Transverse colon (tissue), 4 donors: ENCODE measurements around the gene UBQLN4. TPM values are rescaled to one million over a fixed set of nuclear protein-coding genes. Genes with fewer than 3 reads are reported as not detected.

Experiments
- DNase-seq: peaks from one replicate; pipeline ENCODE4 v3.0.0-alpha.2; 2019
- H3K27ac ChIP-seq, 4 donors: fragments of 200-600 bp; sonication (generic); 2 replicates each; pipeline ENCODE4 v1.5.1; 2016 to 2018; ENCODE audit warnings: inconsistent platforms in 4 of 4
- H3K27me3 ChIP-seq: fragments of 200-600 bp; sonication (generic); 2 replicates; pipeline ENCODE4 v1.5.1; 2017; ENCODE audit warnings: inconsistent platforms
- H3K36me3 ChIP-seq, 4 donors: fragments of 200-600 bp; sonication (generic); 2 replicates each; pipeline ENCODE4 v1.5.1; 2017 to 2019; ENCODE audit warnings: inconsistent platforms in 4 of 4
- H3K4me1 ChIP-seq, 4 donors: fragments of 200-600 bp; sonication (generic); 2 replicates each; pipeline ENCODE4 v1.5.1; 2017 to 2020; ENCODE audit warnings: inconsistent platforms in 4 of 4
- H3K4me3 ChIP-seq, 4 donors: fragments of 200-600 bp; sonication (generic); 1 replicate in 1 of 4; 2 replicates in 3 of 4; pipeline versions ENCODE4 v1.5.1 to v1.6.1; 2017 to 2019; ENCODE audit warnings: inconsistent platforms in 4 of 4
- H3K9me3 ChIP-seq, 2 donors: fragments of 200-600 bp; sonication (generic); 2 replicates each; pipeline ENCODE4 v1.5.1; 2017 to 2019; ENCODE audit warnings: inconsistent platforms in 2 of 2
- EP300 ChIP-seq: sonication (generic); formaldehyde crosslinking; IDR thresholded peaks from one replicate; pipeline ENCODE4 v1.6.1; 2017; ENCODE audit warnings: antibody characterized with exemption, low read depth
- POLR2A ChIP-seq: fragments of 450-650 bp; IDR thresholded peaks from one replicate; pipeline ENCODE4 v1.6.1; 2016; ENCODE audit warnings: antibody characterized with exemption, mild to moderate bottlenecking, moderate library complexity
- POLR2AphosphoS5 ChIP-seq, 3 donors: sonication (generic); formaldehyde crosslinking; IDR thresholded peaks; one replicate each; pipeline ENCODE4 v1.6.1; 2016; ENCODE audit warnings: antibody characterized with exemption in 3 of 3
- WGBS, 2 donors: methylation state at CpG; one replicate each; pipeline ENCODE4 v1.1.5; 2018; ENCODE audit warnings: low coverage in 1 of 2; 5-methylcytosine and 5-hydroxymethylcytosine counted together
- in situ Hi-C, 4 donors: fragments of 200-750 bp; cut with MboI; loops; one replicate each; pipeline versions ENCODE4 v1.15.0 to v1.15.1; 2017; ENCODE audit warnings: low sequenced_read_pairs in 3 of 4, low pct_ligation_motif_present in 1 of 4, low pct_unique_long_range_greater_than_20kb in 1 of 4
- intact Hi-C: fragments of 100-400 bp; cut with DNase I; formaldehyde crosslinking; loops from one replicate; pipeline ENCODE4 v1.15.1; 2023; ENCODE audit warnings: low total_unique reads
- total RNA-seq, 4 donors: library from RNA; depleted of rRNA; stranded (reverse); fragments of >200 nt; gene quantifications; one replicate each; pipeline ENCODE4 v1.1.0, GENCODE V29; 2016
- TF ChIP-seq, protein P1 (sequence below), 5 experiments: fragments of 200-600 bp in 3 of 5; fragments of 450-650 bp in 2 of 5; sonication (generic) in 3 of 5; IDR thresholded peaks; 1 replicate in 2 of 5; 2 replicates in 3 of 5; pipeline ENCODE4 v1.5.1; 2016 to 2017; ENCODE audit warnings: antibody characterized with exemption in 5 of 5, inconsistent platforms in 3 of 5, mild to moderate bottlenecking in 2 of 5, moderate library complexity in 1 of 5

The UBQLN4 gene
- total RNA-seq, 4 donors from 2014 or later, result 7.9 to 21.3 (median 16.1) TPM

GRCh38 chr1:156051011-156051725 lies 2.4 kb downstream of the UBQLN4 start:
- Histone ChIP-seq H3K36me3 (no peaks in the 10 kb centered on the region), H3K4me1 (peaks cover 0 to 15% (median 10%) of the 10 kb centered on the region in 4 donors), H3K27ac (no peak overlapping the region), H3K4me3 (no peak overlapping the region), H3K27me3 (no peaks in the 10 kb centered on the region), H3K9me3 (no peaks in the 10 kb centered on the region)
- in situ Hi-C loops (no loop called here), intact Hi-C loops (no loop called here)
- no peak for DNase-seq
- WGBS, 2 donors, result 90% methylated on average over 7 of the region's 7 CpGs; no CpG with 5 or more reads in 1 of the 2 donors
- TF ChIP-seq, protein P1, sequence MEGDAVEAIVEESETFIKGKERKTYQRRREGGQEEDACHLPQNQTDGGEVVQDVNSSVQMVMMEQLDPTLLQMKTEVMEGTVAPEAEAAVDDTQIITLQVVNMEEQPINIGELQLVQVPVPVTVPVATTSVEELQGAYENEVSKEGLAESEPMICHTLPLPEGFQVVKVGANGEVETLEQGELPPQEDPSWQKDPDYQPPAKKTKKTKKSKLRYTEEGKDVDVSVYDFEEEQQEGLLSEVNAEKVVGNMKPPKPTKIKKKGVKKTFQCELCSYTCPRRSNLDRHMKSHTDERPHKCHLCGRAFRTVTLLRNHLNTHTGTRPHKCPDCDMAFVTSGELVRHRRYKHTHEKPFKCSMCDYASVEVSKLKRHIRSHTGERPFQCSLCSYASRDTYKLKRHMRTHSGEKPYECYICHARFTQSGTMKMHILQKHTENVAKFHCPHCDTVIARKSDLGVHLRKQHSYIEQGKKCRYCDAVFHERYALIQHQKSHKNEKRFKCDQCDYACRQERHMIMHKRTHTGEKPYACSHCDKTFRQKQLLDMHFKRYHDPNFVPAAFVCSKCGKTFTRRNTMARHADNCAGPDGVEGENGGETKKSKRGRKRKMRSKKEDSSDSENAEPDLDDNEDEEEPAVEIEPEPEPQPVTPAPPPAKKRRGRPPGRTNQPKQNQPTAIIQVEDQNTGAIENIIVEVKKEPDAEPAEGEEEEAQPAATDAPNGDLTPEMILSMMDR (IDR thresholded peaks at IDR 0.05), result no peak
- TF ChIP-seq EP300 (no peak), POLR2AphosphoS5 (IDR thresholded peaks at IDR 0.05) (no peak)

DNA sequence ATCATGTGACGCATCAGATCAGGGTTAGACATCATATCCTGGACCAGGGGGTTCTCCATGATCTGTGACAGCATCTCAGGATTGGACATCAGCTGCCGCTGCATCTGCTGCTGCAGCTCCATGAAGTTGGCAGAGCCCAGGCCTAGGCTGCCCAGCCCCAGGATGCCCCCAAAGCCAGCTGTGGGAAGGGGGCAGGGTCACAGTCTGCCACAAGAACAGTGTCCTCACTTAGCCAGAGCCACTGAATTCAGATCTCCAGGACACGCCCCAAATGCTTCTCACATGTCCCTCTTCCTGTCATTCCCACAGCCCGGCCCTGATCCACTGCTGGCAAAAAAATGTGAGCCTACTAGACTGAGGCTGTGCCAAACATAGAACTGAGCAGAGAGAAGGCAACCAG lies 3.2 kb downstream of the UBQLN4 start:
- Histone ChIP-seq H3K27ac (no peak overlapping the region), H3K9me3 (no peaks in the 10 kb centered on the region), H3K27me3 (no peaks in the 10 kb centered on the region), H3K36me3 (no peaks in the 10 kb centered on the region), H3K4me3 (no peak overlapping the region), H3K4me1 (peaks cover 0 to 7% (median 3%) of the 10 kb centered on the region in 4 donors)
- DNase-seq, result no peak
- WGBS, 2 donors, result 60 to 86% methylated on average over 1 to 4 of the region's 4 CpGs
- in situ Hi-C loops (no loop called here), intact Hi-C loops (no loop called here)
- TF ChIP-seq POLR2AphosphoS5 (IDR thresholded peaks at IDR 0.05), result no peak
- no peak for TF ChIP-seq EP300
- no peak for TF ChIP-seq POLR2A
- TF ChIP-seq, protein P1 (IDR thresholded peaks at IDR 0.05), result no peak

GRCh38 chr1:156048663-156049258 lies 4.8 kb downstream of the UBQLN4 start:
- no peak overlapping the region for H3K27ac ChIP-seq
- TF ChIP-seq POLR2A, result no peak
- no peak for TF ChIP-seq POLR2AphosphoS5 (IDR thresholded peaks at IDR 0.05)
- TF ChIP-seq, protein P1 (IDR thresholded peaks at IDR 0.05), result no peak
- no peak for TF ChIP-seq EP300
- intact Hi-C loops, result no loop called here
- H3K4me1 ChIP-seq, result peaks cover 0 to 5% (median 0%) of the 10 kb centered on the region in 4 donors
- H3K9me3 ChIP-seq, result no peaks in the 10 kb centered on the region
- in situ Hi-C loops, result no loop called here
- H3K27me3 ChIP-seq, result no peaks in the 10 kb centered on the region
- 50 to 83% methylated on average over 1 to 3 of the region's 3 CpGs for WGBS, 2 donors
- no peak for DNase-seq
- no peak overlapping the region for H3K4me3 ChIP-seq
- H3K36me3 ChIP-seq, result no peaks in the 10 kb centered on the region

GRCh38 chr1:156045076-156045475 lies 8.5 kb downstream of the UBQLN4 start:
- H3K4me3 ChIP-seq, result no peak overlapping the region
- WGBS, 2 donors, result 87 to 96% methylated on average over 4 of the region's 4 CpGs
- no peak for DNase-seq
- intact Hi-C loops (no loop called here), in situ Hi-C loops (no loop called here)
- no peaks in the 10 kb centered on the region for H3K27me3 ChIP-seq
- TF ChIP-seq, protein P1 (IDR thresholded peaks at IDR 0.05), result no peak
- TF ChIP-seq POLR2A, result no peak
- no peak for TF ChIP-seq EP300
- TF ChIP-seq POLR2AphosphoS5 (IDR thresholded peaks at IDR 0.05), result no peak
- no peaks in the 10 kb centered on the region for H3K9me3 ChIP-seq
- H3K27ac ChIP-seq, result no peak overlapping the region
- H3K4me1 ChIP-seq, result no peaks in the 10 kb centered on the region
- peaks cover 0 to 11% (median 2%) of the 10 kb centered on the region in 4 donors for H3K36me3 ChIP-seq
